NAMALWA (cell line): ENCODE data around the gene FAM13A.
"Not testable (repeated sequence)": the region's sequence is repeated elsewhere in the genome, so short reads cannot be mapped to it uniquely, and the experiment has no call there.

Experiments
- DNase-seq: peaks from one replicate; pipeline ENCODE4 v3.0.0-alpha.2; 2015; ENCODE audit warnings: low spot score

FAM13A gene

GRCh38 chr4:89042055-89042454, 14.9 kb downstream of the FAM13A start:
- DNase-seq: no peak

- DNase-seq: no peak
These were observed 17.2 kb downstream of the FAM13A start for GRCh38 chr4:89039730-89040338.

- no peak for DNase-seq
These were observed 20.4 kb downstream of the FAM13A start for GRCh38 chr4:89036535-89036934.

- no peak for DNase-seq
These were observed 25.7 kb downstream of the FAM13A start for GRCh38 chr4:89031272-89031671.

- no peak for DNase-seq
These were observed 27.4 kb downstream of the FAM13A start for GRCh38 chr4:89029591-89029990.

GRCh38 chr4:89026542-89026941, 30.4 kb downstream of the FAM13A start:
- no peak for DNase-seq

- peak; percentile 84 for DNase-seq
These were observed 32.8 kb downstream of the FAM13A start for GRCh38 chr4:89024051-89024675.

- no peak for DNase-seq
These were observed 33.8 kb downstream of the FAM13A start for GRCh38 chr4:89023140-89023539.

GRCh38 chr4:89022426-89023128, 34.4 kb downstream of the FAM13A start:
- no peak for DNase-seq

GRCh38 chr4:89021684-89022083, 35.3 kb downstream of the FAM13A start:
- no peak for DNase-seq

GRCh38 chr4:89021062-89021461, 35.9 kb downstream of the FAM13A start:
- DNase-seq: no peak

- not testable (repeated sequence) for DNase-seq
These were observed 42.1 kb downstream of the FAM13A start for GRCh38 chr4:89014897-89015296.

GRCh38 chr4:89009761-89010369, 47.1 kb downstream of the FAM13A start:
- DNase-seq: no peak

- no peak for DNase-seq
These were observed 47.9 kb downstream of the FAM13A start for GRCh38 chr4:89009115-89009514.

GRCh38 chr4:89008166-89008565, 48.8 kb downstream of the FAM13A start:
- no peak for DNase-seq

- DNase-seq: no peak
These were observed 49.5 kb downstream of the FAM13A start for GRCh38 chr4:89007338-89007939.

GRCh38 chr4:89006307-89006706, 50.7 kb downstream of the FAM13A start:
- no peak for DNase-seq

GRCh38 chr4:89005066-89005465, 51.9 kb downstream of the FAM13A start:
- not testable (repeated sequence) for DNase-seq

- no peak for DNase-seq
These were observed 55.1 kb downstream of the FAM13A start for GRCh38 chr4:89001647-89002445.

GRCh38 chr4:89000844-89001360, 56.1 kb downstream of the FAM13A start:
- no peak for DNase-seq

GRCh38 chr4:89000382-89000781, 56.6 kb downstream of the FAM13A start:
- no peak for DNase-seq
